IPS DF 6.9 (cell line): ENCODE measurements around the gene BCAS3.

Source experiments
- DNase-seq: peaks from one replicate; pipeline ENCODE4 v3.0.0-alpha.2; 2013; ENCODE audit warnings: low read depth, low spot score
- H3K27ac ChIP-seq: one replicate; pipeline ENCODE4 v1.5.1; 2013; ENCODE audit warnings: low read length, control low read depth
- H3K27me3 ChIP-seq: 2 replicates; pipeline ENCODE4 v1.6.1; 2013; ENCODE audit warnings: mild to moderate bottlenecking, low read length; ENCODE audit not compliant: control insufficient read depth, insufficient read depth
- H3K36me3 ChIP-seq: 2 replicates; pipeline ENCODE4 v1.6.1; 2013; ENCODE audit warnings: low read length; ENCODE audit not compliant: control insufficient read depth, insufficient read depth
- H3K4me1 ChIP-seq: 2 replicates; pipeline ENCODE4 v1.6.1; 2013; ENCODE audit warnings: low read length; ENCODE audit not compliant: control insufficient read depth, insufficient read depth
- H3K4me3 ChIP-seq: 2 replicates; pipeline ENCODE4 v1.5.1; 2013; ENCODE audit warnings: mild to moderate bottlenecking, low read length
- H3K9me3 ChIP-seq: 2 replicates; pipeline ENCODE4 v1.6.1; 2013; ENCODE audit warnings: low read length, inconsistent platforms; ENCODE audit not compliant: control insufficient read depth, insufficient read depth
- WGBS: extraction: QIAGEN DNeasy Blood & Tissue Kit; methylation state at CpG from one replicate; pipeline ENCODE4 v1.1.7; 2013; ENCODE audit warnings: mixed read lengths, missing lambda C conversion rate; ENCODE audit not compliant: insufficient read length, insufficient coverage; 5-methylcytosine and 5-hydroxymethylcytosine counted together

Gene BCAS3

GRCh38 chr17:61209106-61209439 is 531.4 kb downstream of the BCAS3 start:
- DNase-seq: no peak
- Histone ChIP-seq H3K27me3 (no peaks in the 10 kb centered on the region), H3K27ac (no peak overlapping the region), H3K9me3 (no peaks in the 10 kb centered on the region), H3K36me3 (no peaks in the 10 kb centered on the region), H3K4me3 (no peak overlapping the region), H3K4me1 (no peaks in the 10 kb centered on the region; the same call in 1 of the 2 replicates)
- no CpG with 5 or more reads among the region's 4 CpGs for WGBS

- Histone ChIP-seq H3K4me1 (no peaks in the 10 kb centered on the region; the same call in 1 of the 2 replicates), H3K27me3 (no peaks in the 10 kb centered on the region), H3K27ac (no peak overlapping the region), H3K4me3 (no peak overlapping the region), H3K36me3 (no peaks in the 10 kb centered on the region), H3K9me3 (no peaks in the 10 kb centered on the region)
- DNase-seq: no peak
- whole genome bisulfite sequencing: no CpG with 5 or more reads among the region's 6 CpGs
These were observed 531.9 kb downstream of the BCAS3 start for GRCh38 chr17:61209525-61209924.

- Histone ChIP-seq H3K27ac (no peak overlapping the region), H3K4me1 (no peaks in the 10 kb centered on the region; the same call in 1 of the 2 replicates), H3K9me3 (no peaks in the 10 kb centered on the region), H3K4me3 (no peak overlapping the region), H3K36me3 (no peaks in the 10 kb centered on the region), H3K27me3 (no peaks in the 10 kb centered on the region)
- no CpG with 5 or more reads among the region's 1 CpG for WGBS
- no peak for DNase-seq
These were observed 533.6 kb downstream of the BCAS3 start for GRCh38 chr17:61211236-61211635.

GRCh38 chr17:61212655-61213054 is 535.0 kb downstream of the BCAS3 start:
- no CpG with 5 or more reads among the region's 1 CpG for WGBS
- no peak for DNase-seq

GRCh38 chr17:61214753-61215152 is 537.1 kb downstream of the BCAS3 start:
- H3K36me3 ChIP-seq: no peaks in the 10 kb centered on the region
- H3K4me3 ChIP-seq: no peak overlapping the region
- DNase-seq: no peak
- H3K4me1 ChIP-seq: no peaks in the 10 kb centered on the region; the same call in 1 of the 2 replicates
- no peaks in the 10 kb centered on the region for H3K9me3 ChIP-seq
- no peaks in the 10 kb centered on the region for H3K27me3 ChIP-seq
- H3K27ac ChIP-seq: no peak overlapping the region

More at GRCh38 chr17:61212655-61213054, 535.0 kb downstream of the BCAS3 start:
- H3K4me1 ChIP-seq: no peaks in the 10 kb centered on the region; the same call in 1 of the 2 replicates
- H3K4me3 ChIP-seq: no peak overlapping the region
- no peaks in the 10 kb centered on the region for H3K9me3 ChIP-seq
- H3K27me3 ChIP-seq: no peaks in the 10 kb centered on the region
- no peaks in the 10 kb centered on the region for H3K36me3 ChIP-seq
- H3K27ac ChIP-seq: no peak overlapping the region

- DNase-seq: no peak
- H3K4me1 ChIP-seq: no peaks in the 10 kb centered on the region; the same call in 1 of the 2 replicates
- H3K27ac ChIP-seq: no peak overlapping the region
- H3K27me3 ChIP-seq: no peaks in the 10 kb centered on the region
- H3K4me3 ChIP-seq: no peak overlapping the region
- WGBS: no CpG with 5 or more reads among the region's 4 CpGs
- no peaks in the 10 kb centered on the region for H3K9me3 ChIP-seq
- no peaks in the 10 kb centered on the region for H3K36me3 ChIP-seq
These were observed 538.4 kb downstream of the BCAS3 start for GRCh38 chr17:61216066-61216465.

GRCh38 chr17:61217878-61218437 is 540.3 kb downstream of the BCAS3 start:
- no peak for DNase-seq
- H3K4me1 ChIP-seq: no peaks in the 10 kb centered on the region
- no peaks in the 10 kb centered on the region for H3K36me3 ChIP-seq
- H3K27me3 ChIP-seq: no peaks in the 10 kb centered on the region
- H3K9me3 ChIP-seq: no peaks in the 10 kb centered on the region
- WGBS: no CpG with 5 or more reads among the region's 4 CpGs
- no peak overlapping the region for H3K4me3 ChIP-seq
- H3K27ac ChIP-seq: no peak overlapping the region

GRCh38 chr17:61218438-61218837 is 540.8 kb downstream of the BCAS3 start:
- H3K27ac ChIP-seq: no peak overlapping the region
- no peak for DNase-seq
- WGBS: no CpG with 5 or more reads among the region's 1 CpG

GRCh38 chr17:61219460-61219859 is 541.8 kb downstream of the BCAS3 start:
- Histone ChIP-seq H3K27ac (no peak overlapping the region), H3K4me3 (no peak overlapping the region), H3K9me3 (no peaks in the 10 kb centered on the region), H3K4me1 (no peaks in the 10 kb centered on the region), H3K36me3 (no peaks in the 10 kb centered on the region), H3K27me3 (no peaks in the 10 kb centered on the region)
- DNase-seq: no peak
- no CpG with 5 or more reads among the region's 3 CpGs for WGBS

More at GRCh38 chr17:61218438-61218837, 540.8 kb downstream of the BCAS3 start:
- Histone ChIP-seq H3K36me3 (no peaks in the 10 kb centered on the region), H3K27me3 (no peaks in the 10 kb centered on the region), H3K4me1 (no peaks in the 10 kb centered on the region), H3K9me3 (no peaks in the 10 kb centered on the region), H3K4me3 (no peak overlapping the region)

- Histone ChIP-seq H3K27me3 (no peaks in the 10 kb centered on the region), H3K4me1 (no peaks in the 10 kb centered on the region), H3K9me3 (no peaks in the 10 kb centered on the region), H3K4me3 (no peak overlapping the region), H3K27ac (no peak overlapping the region), H3K36me3 (no peaks in the 10 kb centered on the region)
- WGBS: no CpG with 5 or more reads among the region's 1 CpG
- no peak for DNase-seq
These were observed 543.5 kb downstream of the BCAS3 start for GRCh38 chr17:61221181-61221580.
